Fibroblast of lung (primary cell): Measurements from ENCODE around the gene SNIP1. TPM values are rescaled to one million over a fixed set of nuclear protein-coding genes. Genes with fewer than 3 reads are reported as not detected.
"Not testable (repeated sequence)": the region's sequence is repeated elsewhere in the genome, so short reads cannot be mapped to it uniquely, and the experiment has no call there.

Source experiments
- DNase-seq, 2 donors: peaks; one replicate each; pipeline versions ENCODE4 v3.0.0 to v3.0.0-alpha.2; 2010; ENCODE audit warnings: low read depth in 2 of 2
- H2AFZ ChIP-seq: 2 replicates; pipeline ENCODE4 v1.5.1; 2012; ENCODE audit warnings: low read length, control low read depth, inconsistent platforms
- H3K27ac ChIP-seq: 2 replicates; pipeline ENCODE4 v1.5.1; 2011; ENCODE audit warnings: low read length, control low read depth; ENCODE audit not compliant: insufficient read depth
- H3K27me3 ChIP-seq: 2 replicates; pipeline ENCODE4 v1.5.1; 2011; ENCODE audit warnings: mild to moderate bottlenecking, low read length; ENCODE audit not compliant: control insufficient read depth, insufficient read depth
- H3K36me3 ChIP-seq: 2 replicates; pipeline ENCODE4 v1.5.1; 2011; ENCODE audit warnings: low read length; ENCODE audit not compliant: control insufficient read depth, insufficient read depth
- H3K4me1 ChIP-seq: 2 replicates; pipeline ENCODE4 v1.5.1; 2011; ENCODE audit warnings: low read length; ENCODE audit not compliant: control insufficient read depth, insufficient read depth; ENCODE audit errors: extremely low read depth
- H3K4me2 ChIP-seq: 2 replicates; pipeline ENCODE4 v1.5.1; 2011; ENCODE audit warnings: low read length, control low read depth; ENCODE audit not compliant: insufficient read depth; ENCODE audit errors: extremely low read depth
- H3K4me3 ChIP-seq, 4 experiments: fragments of 200-600 bp in 1 of 4; sonication (generic) in 1 of 4; replicated peaks in 1 of 4; 2 replicates each; pipeline ENCODE4 v1.5.1; 2011 to 2016; ENCODE audit warnings: low read length in 4 of 4, low read depth in 3 of 4, mild to moderate bottlenecking in 3 of 4, control low read depth in 2 of 4, inconsistent platforms in 1 of 4, mixed read lengths in 1 of 4; ENCODE audit not compliant: insufficient read depth in 1 of 4; ENCODE audit errors: control extremely low read depth in 1 of 4
- H3K79me2 ChIP-seq: 2 replicates; pipeline ENCODE4 v1.5.1; 2012; ENCODE audit warnings: mild to moderate bottlenecking, low read length, inconsistent platforms; ENCODE audit not compliant: control insufficient read depth, insufficient read depth
- H3K9ac ChIP-seq: 2 replicates; pipeline ENCODE4 v1.5.1; 2011; ENCODE audit warnings: mild to moderate bottlenecking, low read length, control low read depth; ENCODE audit not compliant: insufficient read depth
- H3K9me3 ChIP-seq: 2 replicates; pipeline ENCODE4 v1.5.1; 2012; ENCODE audit warnings: low read depth, low read length; ENCODE audit not compliant: control insufficient read depth, insufficient read depth
- H4K20me1 ChIP-seq: 2 replicates; pipeline ENCODE4 v1.5.1; 2011; ENCODE audit warnings: low read length; ENCODE audit not compliant: control insufficient read depth, insufficient read depth; ENCODE audit errors: extremely low read depth
- CTCF ChIP-seq, 2 donors: IDR thresholded peaks in 1 of 2; conservative IDR thresholded peaks in 1 of 2; 1 replicate in 1 of 2; 2 replicates in 1 of 2; pipeline ENCODE4 v1.5.1; 2011 to 2012; ENCODE audit warnings: low read length in 2 of 2, control low read depth in 1 of 2, inconsistent platforms in 1 of 2, low read depth in 1 of 2, mild to moderate bottlenecking in 1 of 2
- EZH2 ChIP-seq: IDR thresholded peaks from 2 replicates; pipeline ENCODE4 v1.5.1; 2012; ENCODE audit warnings: low read length, control low read depth, mild to moderate bottlenecking; ENCODE audit errors: missing control alignments
- polyA plus RNA-seq, 2 donors: library from polyadenylated mRNA; depleted of rRNA in 1 of 2; stranded (reverse) in 1 of 2; unstranded in 1 of 2; fragments of >200 nt; gene quantifications; 2 replicates each; pipeline ENCODE4 v1.2.1, GENCODE V29; 2011 to 2012; ENCODE audit warnings: missing spikeins in 1 of 2
- total RNA-seq: library from RNA; depleted of rRNA; stranded (reverse); fragments of >200 nt; gene quantifications from 2 replicates; pipeline ENCODE4 v1.2.1, GENCODE V29; 2014

Gene SNIP1
- total and polyA plus RNA-seq, 2 donors (not counting 1 experiment from before 2014, with no cell fraction given): 8.2 to 10.9 TPM

DNA sequence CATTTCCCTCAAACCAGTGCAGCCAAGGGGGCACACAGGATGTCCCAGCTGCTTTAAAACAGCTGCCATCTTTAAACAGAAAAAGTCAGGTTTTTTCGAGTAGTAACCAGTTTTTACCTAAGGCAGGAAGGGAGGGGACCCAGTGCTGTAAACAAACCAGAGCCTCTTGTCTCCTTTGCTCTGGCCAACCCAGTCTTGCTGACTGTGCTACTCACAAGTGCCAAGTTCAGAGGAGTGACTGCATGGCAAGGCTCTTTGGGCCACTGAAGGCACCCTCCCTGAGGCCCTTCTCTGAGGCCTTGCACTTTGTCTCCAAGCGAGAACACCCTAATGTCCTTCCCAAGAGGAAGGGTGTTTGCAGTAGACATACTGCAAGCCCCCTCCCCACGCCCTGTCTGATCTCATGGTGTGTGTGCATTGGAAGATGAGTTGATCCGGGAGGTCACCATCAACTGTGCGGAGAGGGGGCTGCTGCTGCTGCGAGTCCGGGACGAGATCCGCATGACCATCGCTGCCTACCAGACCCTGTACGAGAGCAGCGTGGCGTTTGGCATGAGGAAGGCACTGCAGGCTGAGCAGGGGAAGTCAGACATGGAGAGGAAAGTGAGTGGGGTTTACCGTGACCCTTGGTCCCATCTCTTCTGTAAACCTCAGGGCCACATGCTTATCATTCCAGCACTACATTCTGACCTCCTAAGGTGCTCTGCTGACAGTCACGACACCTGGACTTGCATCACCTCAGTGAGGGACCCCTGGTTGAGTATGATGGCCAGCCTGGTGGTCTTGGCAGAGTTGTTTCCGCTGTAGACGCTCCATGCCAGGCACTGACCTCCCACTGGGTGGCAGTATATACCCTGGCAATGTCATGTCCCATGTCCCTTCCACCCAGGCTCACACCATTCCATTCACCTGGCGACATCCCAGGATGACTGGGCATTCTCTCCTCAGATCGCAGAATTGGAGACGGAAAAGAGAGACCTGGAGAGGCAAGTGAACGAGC lies 7.3 kb upstream of the SNIP1 start:
- peak; percentile 21 to 31 for DNase-seq

GRCh38 chr1:37560401-37561132 lies 6.5 kb upstream of the SNIP1 start:
- Histone ChIP-seq H2AFZ (no peak overlapping the region), H3K4me3 (no peak overlapping the region), H3K4me2 (peak overlapping the region; percentile 15), H3K36me3 (peaks cover 5% of the 10 kb centered on the region), H3K27me3 (no peaks in the 10 kb centered on the region), H4K20me1 (no peaks in the 10 kb centered on the region), H3K79me2 (no peaks in the 10 kb centered on the region), H3K9me3 (no peaks in the 10 kb centered on the region), H3K4me1 (peaks cover 9% of the 10 kb centered on the region), H3K27ac (no peak overlapping the region), H3K9ac (no peak overlapping the region)
- DNase-seq: peak in 1 of 2 donors; percentile 43
- no peak for TF ChIP-seq CTCF (conservative IDR thresholded peaks at IDR 0.05 in 1 of 2, IDR thresholded peaks at IDR 0.05 in 1 of 2; ENCODE audit: low read depth in 1 of 2, low read length in 2 of 2)
- no peak for TF ChIP-seq EZH2

More for the DNA sequence above, 7.3 kb upstream of the SNIP1 start:
- no peak overlapping the region for H3K27ac ChIP-seq
- no peaks in the 10 kb centered on the region for H3K27me3 ChIP-seq
- H4K20me1 ChIP-seq: no peaks in the 10 kb centered on the region
- no peak overlapping the region for H3K4me3 ChIP-seq
- H3K9ac ChIP-seq: no peak overlapping the region
- H3K4me2 ChIP-seq: peak overlapping the region; percentile 15
- no peaks in the 10 kb centered on the region for H3K79me2 ChIP-seq
- no peak for TF ChIP-seq EZH2
- TF ChIP-seq CTCF (conservative IDR thresholded peaks at IDR 0.05 in 1 of 2, IDR thresholded peaks at IDR 0.05 in 1 of 2; ENCODE audit: low read depth in 1 of 2, low read length in 2 of 2): peak; percentile 31 to 51
- H3K4me1 ChIP-seq: peaks cover 7% of the 10 kb centered on the region
- H2AFZ ChIP-seq: no peak overlapping the region
- no peaks in the 10 kb centered on the region for H3K9me3 ChIP-seq
- H3K36me3 ChIP-seq: peaks cover 5% of the 10 kb centered on the region

GRCh38 chr1:37559957-37560379 lies 5.9 kb upstream of the SNIP1 start:
- H3K27me3 ChIP-seq, DNase-seq, H4K20me1 ChIP-seq, H3K4me2 ChIP-seq, H3K79me2 ChIP-seq, H3K4me3 ChIP-seq, H3K9me3 ChIP-seq, H3K9ac ChIP-seq, H3K36me3 ChIP-seq, H3K4me1 ChIP-seq, H3K27ac ChIP-seq, H2AFZ ChIP-seq: not testable (repeated sequence)
